Measurements from ENCODE around the gene CTU2. TPM values are rescaled to one million over a fixed set of nuclear protein-coding genes. Genes with fewer than 3 reads are reported as not detected.

The CTU2 gene
- total RNA-seq, 1 donor from 2014 or later: 20.8 TPM

DNA sequence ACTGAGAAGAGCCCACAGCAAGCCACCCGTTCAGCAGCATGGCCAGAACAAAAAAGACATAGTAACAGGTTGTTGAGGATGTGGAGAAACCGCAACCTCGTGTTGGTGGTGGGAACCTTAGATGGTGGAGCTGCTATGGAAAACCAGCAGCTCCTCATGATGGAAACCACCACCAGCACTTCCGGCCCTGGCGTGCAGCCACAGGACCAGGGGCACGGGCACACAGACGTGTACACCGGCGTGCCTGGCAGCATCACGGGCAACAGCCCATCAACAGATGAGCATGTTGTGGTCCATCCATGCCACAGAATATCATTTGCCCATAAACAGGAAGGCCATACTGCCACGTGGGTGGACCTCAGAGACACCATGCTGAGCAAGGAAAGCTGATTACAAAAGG, 11.9 kb downstream of the CTU2 start:
- TF ChIP-seq, protein P1, sequence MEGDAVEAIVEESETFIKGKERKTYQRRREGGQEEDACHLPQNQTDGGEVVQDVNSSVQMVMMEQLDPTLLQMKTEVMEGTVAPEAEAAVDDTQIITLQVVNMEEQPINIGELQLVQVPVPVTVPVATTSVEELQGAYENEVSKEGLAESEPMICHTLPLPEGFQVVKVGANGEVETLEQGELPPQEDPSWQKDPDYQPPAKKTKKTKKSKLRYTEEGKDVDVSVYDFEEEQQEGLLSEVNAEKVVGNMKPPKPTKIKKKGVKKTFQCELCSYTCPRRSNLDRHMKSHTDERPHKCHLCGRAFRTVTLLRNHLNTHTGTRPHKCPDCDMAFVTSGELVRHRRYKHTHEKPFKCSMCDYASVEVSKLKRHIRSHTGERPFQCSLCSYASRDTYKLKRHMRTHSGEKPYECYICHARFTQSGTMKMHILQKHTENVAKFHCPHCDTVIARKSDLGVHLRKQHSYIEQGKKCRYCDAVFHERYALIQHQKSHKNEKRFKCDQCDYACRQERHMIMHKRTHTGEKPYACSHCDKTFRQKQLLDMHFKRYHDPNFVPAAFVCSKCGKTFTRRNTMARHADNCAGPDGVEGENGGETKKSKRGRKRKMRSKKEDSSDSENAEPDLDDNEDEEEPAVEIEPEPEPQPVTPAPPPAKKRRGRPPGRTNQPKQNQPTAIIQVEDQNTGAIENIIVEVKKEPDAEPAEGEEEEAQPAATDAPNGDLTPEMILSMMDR (IDR thresholded peaks at IDR 0.05; ENCODE audit: unreplicated experiment): no peak
- Mint-ChIP-seq H3K27me3 (ENCODE audit: unreplicated experiment) (peaks cover 11% of the 10 kb centered on the region), H3K27ac (ENCODE audit: unreplicated experiment) (no peak overlapping the region), H3K36me3 (ENCODE audit: low read depth, unreplicated experiment) (peaks cover 12% of the 10 kb centered on the region), H3K9me3 (ENCODE audit: unreplicated experiment) (no peaks in the 10 kb centered on the region), H3K4me3 (ENCODE audit: unreplicated experiment) (peak overlapping the region; percentile 49), H3K4me1 (ENCODE audit: unreplicated experiment) (no peaks in the 10 kb centered on the region)
- no peak for DNase-seq (ENCODE audit: low spot score)

GRCh38 chr16:88719267-88719932, 13.1 kb downstream of the CTU2 start:
- Mint-ChIP-seq H3K4me1 (ENCODE audit: unreplicated experiment) (no peaks in the 10 kb centered on the region), H3K36me3 (ENCODE audit: low read depth, unreplicated experiment) (peaks cover 12% of the 10 kb centered on the region), H3K4me3 (ENCODE audit: unreplicated experiment) (no peak overlapping the region), H3K27ac (ENCODE audit: unreplicated experiment) (peak overlapping the region; percentile 67), H3K9me3 (ENCODE audit: unreplicated experiment) (no peaks in the 10 kb centered on the region), H3K27me3 (ENCODE audit: unreplicated experiment) (peaks cover 11% of the 10 kb centered on the region)
- DNase-seq (ENCODE audit: low spot score): no peak
- TF ChIP-seq, protein P1 (IDR thresholded peaks at IDR 0.05; ENCODE audit: unreplicated experiment): no peak

DNA sequence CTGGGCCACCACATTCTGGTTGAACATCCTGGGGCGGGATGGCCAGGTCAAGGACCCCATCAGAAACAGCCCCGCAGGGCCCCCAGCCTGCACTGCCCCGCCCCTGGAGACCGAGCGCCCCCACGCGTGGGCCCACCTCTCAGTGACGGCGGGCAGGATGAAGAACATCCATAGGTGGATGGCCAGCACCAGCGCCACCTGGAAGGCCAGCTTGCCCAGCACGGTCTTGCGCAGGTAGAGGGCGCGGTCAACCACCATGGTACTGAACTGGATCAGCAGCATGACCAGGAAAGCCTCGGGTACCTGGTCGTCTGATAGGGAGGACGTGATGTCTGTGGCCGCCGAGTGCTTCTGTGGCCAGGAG, 13.6 kb downstream of the CTU2 start:
- Mint-ChIP-seq H3K27ac (ENCODE audit: unreplicated experiment) (no peak overlapping the region), H3K4me1 (ENCODE audit: unreplicated experiment) (no peaks in the 10 kb centered on the region), H3K36me3 (ENCODE audit: low read depth, unreplicated experiment) (peaks cover 12% of the 10 kb centered on the region), H3K9me3 (ENCODE audit: unreplicated experiment) (no peaks in the 10 kb centered on the region), H3K27me3 (ENCODE audit: unreplicated experiment) (peaks cover 14% of the 10 kb centered on the region), H3K4me3 (ENCODE audit: unreplicated experiment) (no peak overlapping the region)
- DNase-seq (ENCODE audit: low spot score): no peak
- TF ChIP-seq, protein P1 (IDR thresholded peaks at IDR 0.05; ENCODE audit: unreplicated experiment): no peak

- Mint-ChIP-seq H3K27me3 (ENCODE audit: unreplicated experiment) (peaks cover 14% of the 10 kb centered on the region), H3K4me1 (ENCODE audit: unreplicated experiment) (no peaks in the 10 kb centered on the region), H3K4me3 (ENCODE audit: unreplicated experiment) (no peak overlapping the region), H3K9me3 (ENCODE audit: unreplicated experiment) (no peaks in the 10 kb centered on the region), H3K36me3 (ENCODE audit: low read depth, unreplicated experiment) (peaks cover 9% of the 10 kb centered on the region), H3K27ac (ENCODE audit: unreplicated experiment) (no peak overlapping the region)
- TF ChIP-seq, protein P1 (IDR thresholded peaks at IDR 0.05; ENCODE audit: unreplicated experiment): no peak
- DNase-seq (ENCODE audit: low spot score): no peak
Measured at GRCh38 chr16:88720396-88720970, 14.2 kb downstream of the CTU2 start.

DNA sequence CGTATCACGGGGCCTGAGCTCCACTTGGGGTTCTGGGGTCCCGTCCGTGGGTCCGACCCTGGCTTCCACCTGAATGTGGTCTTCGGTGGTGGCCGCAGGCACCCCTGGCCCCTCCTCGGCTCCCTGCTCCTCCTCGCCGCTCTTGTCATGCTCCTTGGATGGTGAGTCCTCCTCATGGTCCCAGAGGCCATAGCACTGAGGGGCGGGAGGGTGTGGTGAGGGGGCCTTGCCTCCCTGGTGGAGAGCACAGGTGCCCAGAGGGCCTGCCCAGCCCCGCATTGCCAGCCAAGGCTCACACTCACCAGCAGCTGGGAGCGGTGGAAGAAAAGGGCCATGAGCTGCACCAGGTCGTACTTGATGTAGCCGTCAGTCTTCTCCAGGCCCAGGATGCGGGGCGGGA, 14.9 kb downstream of the CTU2 start:
- Mint-ChIP-seq H3K4me3 (ENCODE audit: unreplicated experiment) (no peak overlapping the region), H3K9me3 (ENCODE audit: unreplicated experiment) (no peaks in the 10 kb centered on the region), H3K4me1 (ENCODE audit: unreplicated experiment) (no peaks in the 10 kb centered on the region), H3K36me3 (ENCODE audit: low read depth, unreplicated experiment) (peaks cover 9% of the 10 kb centered on the region), H3K27me3 (ENCODE audit: unreplicated experiment) (peaks cover 14% of the 10 kb centered on the region), H3K27ac (ENCODE audit: unreplicated experiment) (no peak overlapping the region)
- no peak for DNase-seq (ENCODE audit: low spot score)
- TF ChIP-seq, protein P1 (IDR thresholded peaks at IDR 0.05; ENCODE audit: unreplicated experiment): no peak

All from endothelial cell (in vitro differentiated cells).